Cardiac fibroblast (primary cell): ENCODE results near the gene OXTR.

ENCODE experiments used
- DNase-seq, 2 donors: peaks; one replicate each; pipeline versions ENCODE4 v3.0.0 to v3.0.0-alpha.2; 2010; ENCODE audit warnings: low read depth in 2 of 2
- H3K4me3 ChIP-seq, 2 donors: replicated peaks in 1 of 2; 1 replicate in 1 of 2; 2 replicates in 1 of 2; pipeline ENCODE4 v1.5.1; 2011; ENCODE audit warnings: low read depth in 2 of 2, low read length in 2 of 2, mild to moderate bottlenecking in 2 of 2, moderate library complexity in 1 of 2
- CTCF ChIP-seq: IDR thresholded peaks from one replicate; pipeline ENCODE4 v1.5.1; 2011; ENCODE audit warnings: low read depth, mild to moderate bottlenecking, low read length, inconsistent platforms

The OXTR gene

GRCh38 chr3:8705575-8705974 lies 63.8 kb downstream of the OXTR start:
- H3K4me3 ChIP-seq = no peak overlapping the region
- DNase-seq = no peak
- no peak for TF ChIP-seq CTCF

- DNase-seq = no peak
- peak; percentile 37 for TF ChIP-seq CTCF
These were observed 66.9 kb downstream of the OXTR start for GRCh38 chr3:8702560-8702959.

More at GRCh38 chr3:8702560-8702959, 66.9 kb downstream of the OXTR start:
- H3K4me3 ChIP-seq = no peak overlapping the region
